ENCODE data around the gene SLC1A5.

The SLC1A5 gene

DNA sequence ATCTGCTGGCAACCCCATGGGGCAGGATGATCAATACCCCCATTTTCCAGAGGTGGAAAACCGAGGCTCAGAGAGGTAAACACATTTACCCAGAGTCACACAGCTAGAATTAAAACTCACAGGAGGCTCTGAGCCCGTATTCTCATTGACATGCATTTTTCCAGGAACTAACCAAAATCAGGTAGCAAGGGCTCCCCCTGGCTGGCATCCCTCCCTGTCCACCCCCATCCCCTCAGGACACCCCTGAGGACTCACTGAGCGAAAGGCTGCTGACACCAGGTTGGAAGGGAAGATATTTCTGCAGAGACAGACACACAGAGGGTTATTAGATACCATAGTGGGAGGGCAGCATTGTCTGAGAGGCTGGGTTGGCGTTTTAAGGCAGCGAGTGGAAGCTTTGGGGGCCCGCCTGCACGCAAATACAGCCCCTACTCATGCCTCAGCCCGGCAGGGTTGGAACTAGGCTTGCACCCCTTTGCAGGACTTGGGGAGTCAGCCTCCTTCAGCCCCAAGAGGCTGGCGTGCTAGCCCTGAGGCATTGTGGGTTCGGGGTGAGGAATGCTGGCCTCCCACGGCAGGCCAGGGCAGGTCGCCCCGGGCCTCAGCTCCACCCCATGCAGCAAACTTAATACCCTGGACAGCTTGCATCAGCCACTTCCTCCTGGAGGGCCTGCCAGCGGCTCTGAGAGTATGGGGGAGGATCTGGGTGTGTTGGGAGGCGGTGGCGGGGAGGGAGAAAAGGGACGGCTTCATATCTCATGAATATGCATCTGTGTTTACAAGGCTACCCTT, 3.9 kb downstream of the SLC1A5 start (continued):
- TF ChIP-seq ZEB2 (tag by site-specific recombination; IDR thresholded peaks at IDR 0.05) (peak; percentile 67; the same call in 1 of the 2 replicates), ZNF830 (tag by site-specific recombination; IDR thresholded peaks at IDR 0.05; ENCODE audit: low read depth) (no peak), ZFP41 (tag by site-specific recombination; IDR thresholded peaks at IDR 0.05; ENCODE audit: borderline replicate concordance) (no peak), SP2 (tag by site-specific recombination; IDR thresholded peaks at IDR 0.05) (peak; percentile 81), ZNF76 (tag by site-specific recombination; IDR thresholded peaks at IDR 0.05; ENCODE audit: borderline replicate concordance, low read depth) (peak; percentile 87), ZIC2 (tag by site-specific recombination; IDR thresholded peaks at IDR 0.05) (peak; percentile 54), GLI2 (tag by site-specific recombination; IDR thresholded peaks at IDR 0.05; ENCODE audit: borderline replicate concordance, low read depth) (no peak), ZNF112 (tag by site-specific recombination; IDR thresholded peaks at IDR 0.05) (no peak), ZNF140 (tag by site-specific recombination; IDR thresholded peaks at IDR 0.05) (no peak), ZNF791 (tag by site-specific recombination; IDR thresholded peaks at IDR 0.05) (no peak), SALL2 (tag by site-specific recombination; IDR thresholded peaks at IDR 0.05; ENCODE audit: borderline replicate concordance) (no peak), ZNF292 (tag by site-specific recombination; IDR thresholded peaks at IDR 0.05; ENCODE audit: borderline replicate concordance, low read depth) (no peak), KLF10 (tag by site-specific recombination; IDR thresholded peaks at IDR 0.05) (peak; percentile 96), ZNF223 (tag by site-specific recombination; IDR thresholded peaks at IDR 0.05) (no peak), GLIS1 (tag by site-specific recombination; IDR thresholded peaks at IDR 0.05) (peak; percentile 95), ZNF184 (tag by site-specific recombination; IDR thresholded peaks at IDR 0.05) (no peak), ZNF549 (tag by site-specific recombination; IDR thresholded peaks at IDR 0.05) (no peak), ZNF121 (tag by site-specific recombination; IDR thresholded peaks at IDR 0.05) (no peak), ZNF423 (tag by site-specific recombination; IDR thresholded peaks at IDR 0.05) (0 out of 2 replicates have a peak, but pooled peaks have one; percentile 11), ZNF571 (tag by site-specific recombination; IDR thresholded peaks at IDR 0.05) (no peak)
- TF ChIP-seq, protein P1, sequence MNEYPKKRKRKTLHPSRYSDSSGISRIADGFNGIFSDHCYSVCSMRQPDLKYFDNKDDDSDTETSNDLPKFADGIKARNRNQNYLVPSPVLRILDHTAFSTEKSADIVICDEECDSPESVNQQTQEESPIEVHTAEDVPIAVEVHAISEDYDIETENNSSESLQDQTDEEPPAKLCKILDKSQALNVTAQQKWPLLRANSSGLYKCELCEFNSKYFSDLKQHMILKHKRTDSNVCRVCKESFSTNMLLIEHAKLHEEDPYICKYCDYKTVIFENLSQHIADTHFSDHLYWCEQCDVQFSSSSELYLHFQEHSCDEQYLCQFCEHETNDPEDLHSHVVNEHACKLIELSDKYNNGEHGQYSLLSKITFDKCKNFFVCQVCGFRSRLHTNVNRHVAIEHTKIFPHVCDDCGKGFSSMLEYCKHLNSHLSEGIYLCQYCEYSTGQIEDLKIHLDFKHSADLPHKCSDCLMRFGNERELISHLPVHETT (tag by site-specific recombination; IDR thresholded peaks at IDR 0.05), result no peak
- TF ChIP-seq, protein P2, sequence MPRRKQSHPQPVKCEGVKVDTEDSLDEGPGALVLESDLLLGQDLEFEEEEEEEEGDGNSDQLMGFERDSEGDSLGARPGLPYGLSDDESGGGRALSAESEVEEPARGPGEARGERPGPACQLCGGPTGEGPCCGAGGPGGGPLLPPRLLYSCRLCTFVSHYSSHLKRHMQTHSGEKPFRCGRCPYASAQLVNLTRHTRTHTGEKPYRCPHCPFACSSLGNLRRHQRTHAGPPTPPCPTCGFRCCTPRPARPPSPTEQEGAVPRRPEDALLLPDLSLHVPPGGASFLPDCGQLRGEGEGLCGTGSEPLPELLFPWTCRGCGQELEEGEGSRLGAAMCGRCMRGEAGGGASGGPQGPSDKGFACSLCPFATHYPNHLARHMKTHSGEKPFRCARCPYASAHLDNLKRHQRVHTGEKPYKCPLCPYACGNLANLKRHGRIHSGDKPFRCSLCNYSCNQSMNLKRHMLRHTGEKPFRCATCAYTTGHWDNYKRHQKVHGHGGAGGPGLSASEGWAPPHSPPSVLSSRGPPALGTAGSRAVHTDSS (tag by site-specific recombination; IDR thresholded peaks at IDR 0.05), result 0 out of 2 replicates have a peak, but pooled peaks have one; percentile 11
- TF ChIP-seq, protein P3, sequence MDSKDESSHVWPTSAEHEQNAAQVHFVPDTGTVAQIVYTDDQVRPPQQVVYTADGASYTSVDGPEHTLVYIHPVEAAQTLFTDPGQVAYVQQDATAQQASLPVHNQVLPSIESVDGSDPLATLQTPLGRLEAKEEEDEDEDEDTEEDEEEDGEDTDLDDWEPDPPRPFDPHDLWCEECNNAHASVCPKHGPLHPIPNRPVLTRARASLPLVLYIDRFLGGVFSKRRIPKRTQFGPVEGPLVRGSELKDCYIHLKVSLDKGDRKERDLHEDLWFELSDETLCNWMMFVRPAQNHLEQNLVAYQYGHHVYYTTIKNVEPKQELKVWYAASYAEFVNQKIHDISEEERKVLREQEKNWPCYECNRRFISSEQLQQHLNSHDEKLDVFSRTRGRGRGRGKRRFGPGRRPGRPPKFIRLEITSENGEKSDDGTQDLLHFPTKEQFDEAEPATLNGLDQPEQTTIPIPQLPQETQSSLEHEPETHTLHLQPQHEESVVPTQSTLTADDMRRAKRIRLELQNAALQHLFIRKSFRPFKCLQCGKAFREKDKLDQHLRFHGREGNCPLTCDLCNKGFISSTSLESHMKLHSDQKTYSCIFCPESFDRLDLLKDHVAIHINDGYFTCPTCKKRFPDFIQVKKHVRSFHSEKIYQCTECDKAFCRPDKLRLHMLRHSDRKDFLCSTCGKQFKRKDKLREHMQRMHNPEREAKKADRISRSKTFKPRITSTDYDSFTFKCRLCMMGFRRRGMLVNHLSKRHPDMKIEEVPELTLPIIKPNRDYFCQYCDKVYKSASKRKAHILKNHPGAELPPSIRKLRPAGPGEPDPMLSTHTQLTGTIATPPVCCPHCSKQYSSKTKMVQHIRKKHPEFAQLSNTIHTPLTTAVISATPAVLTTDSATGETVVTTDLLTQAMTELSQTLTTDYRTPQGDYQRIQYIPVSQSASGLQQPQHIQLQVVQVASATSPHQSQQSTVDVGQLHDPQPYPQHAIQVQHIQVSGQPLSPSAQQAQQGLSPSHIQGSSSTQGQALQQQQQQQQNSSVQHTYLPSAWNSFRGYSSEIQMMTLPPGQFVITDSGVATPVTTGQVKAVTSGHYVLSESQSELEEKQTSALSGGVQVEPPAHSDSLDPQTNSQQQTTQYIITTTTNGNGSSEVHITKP (tag by site-specific recombination; IDR thresholded peaks at IDR 0.05), result peak; percentile 73; the same call in 1 of the 2 replicates
- TF ChIP-seq, protein P4, sequence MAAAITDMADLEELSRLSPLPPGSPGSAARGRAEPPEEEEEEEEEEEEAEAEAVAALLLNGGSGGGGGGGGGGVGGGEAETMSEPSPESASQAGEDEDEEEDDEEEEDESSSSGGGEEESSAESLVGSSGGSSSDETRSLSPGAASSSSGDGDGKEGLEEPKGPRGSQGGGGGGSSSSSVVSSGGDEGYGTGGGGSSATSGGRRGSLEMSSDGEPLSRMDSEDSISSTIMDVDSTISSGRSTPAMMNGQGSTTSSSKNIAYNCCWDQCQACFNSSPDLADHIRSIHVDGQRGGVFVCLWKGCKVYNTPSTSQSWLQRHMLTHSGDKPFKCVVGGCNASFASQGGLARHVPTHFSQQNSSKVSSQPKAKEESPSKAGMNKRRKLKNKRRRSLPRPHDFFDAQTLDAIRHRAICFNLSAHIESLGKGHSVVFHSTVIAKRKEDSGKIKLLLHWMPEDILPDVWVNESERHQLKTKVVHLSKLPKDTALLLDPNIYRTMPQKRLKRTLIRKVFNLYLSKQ (tag by site-specific recombination; IDR thresholded peaks at IDR 0.05; ENCODE audit: borderline replicate concordance), result no peak
- TF ChIP-seq, protein P5, sequence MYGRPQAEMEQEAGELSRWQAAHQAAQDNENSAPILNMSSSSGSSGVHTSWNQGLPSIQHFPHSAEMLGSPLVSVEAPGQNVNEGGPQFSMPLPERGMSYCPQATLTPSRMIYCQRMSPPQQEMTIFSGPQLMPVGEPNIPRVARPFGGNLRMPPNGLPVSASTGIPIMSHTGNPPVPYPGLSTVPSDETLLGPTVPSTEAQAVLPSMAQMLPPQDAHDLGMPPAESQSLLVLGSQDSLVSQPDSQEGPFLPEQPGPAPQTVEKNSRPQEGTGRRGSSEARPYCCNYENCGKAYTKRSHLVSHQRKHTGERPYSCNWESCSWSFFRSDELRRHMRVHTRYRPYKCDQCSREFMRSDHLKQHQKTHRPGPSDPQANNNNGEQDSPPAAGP (tag by site-specific recombination; IDR thresholded peaks at IDR 0.05), result 0 out of 2 replicates have a peak, but pooled peaks have one; percentile 47
- TF ChIP-seq, protein P6, sequence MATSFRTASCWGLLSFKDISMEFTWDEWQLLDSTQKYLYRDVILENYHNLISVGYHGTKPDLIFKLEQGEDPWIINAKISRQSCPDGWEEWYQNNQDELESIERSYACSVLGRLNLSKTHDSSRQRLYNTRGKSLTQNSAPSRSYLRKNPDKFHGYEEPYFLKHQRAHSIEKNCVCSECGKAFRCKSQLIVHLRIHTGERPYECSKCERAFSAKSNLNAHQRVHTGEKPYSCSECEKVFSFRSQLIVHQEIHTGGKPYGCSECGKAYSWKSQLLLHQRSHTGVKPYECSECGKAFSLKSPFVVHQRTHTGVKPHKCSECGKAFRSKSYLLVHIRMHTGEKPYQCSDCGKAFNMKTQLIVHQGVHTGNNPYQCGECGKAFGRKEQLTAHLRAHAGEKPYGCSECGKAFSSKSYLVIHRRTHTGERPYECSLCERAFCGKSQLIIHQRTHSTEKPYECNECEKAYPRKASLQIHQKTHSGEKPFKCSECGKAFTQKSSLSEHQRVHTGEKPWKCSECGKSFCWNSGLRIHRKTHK (tag by site-specific recombination; IDR thresholded peaks at IDR 0.05), result no peak
- TF ChIP-seq, protein P7, sequence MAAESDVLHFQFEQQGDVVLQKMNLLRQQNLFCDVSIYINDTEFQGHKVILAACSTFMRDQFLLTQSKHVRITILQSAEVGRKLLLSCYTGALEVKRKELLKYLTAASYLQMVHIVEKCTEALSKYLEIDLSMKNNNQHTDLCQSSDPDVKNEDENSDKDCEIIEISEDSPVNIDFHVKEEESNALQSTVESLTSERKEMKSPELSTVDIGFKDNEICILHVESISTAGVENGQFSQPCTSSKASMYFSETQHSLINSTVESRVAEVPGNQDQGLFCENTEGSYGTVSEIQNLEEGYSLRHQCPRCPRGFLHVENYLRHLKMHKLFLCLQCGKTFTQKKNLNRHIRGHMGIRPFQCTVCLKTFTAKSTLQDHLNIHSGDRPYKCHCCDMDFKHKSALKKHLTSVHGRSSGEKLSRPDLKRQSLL (tag by site-specific recombination; IDR thresholded peaks at IDR 0.05), result no peak

Measured in HEK293 (cell line).